H9 (cell line): ENCODE measurements around the gene EVL. TPM values are rescaled to one million over a fixed set of nuclear protein-coding genes. Genes with fewer than 3 reads are reported as not detected.
A peak's percentile ranks its signal among the peaks of the same experiment; 100 is the strongest.

Source experiments
- DNase-seq: peaks from one replicate; pipeline ENCODE4 v3.0.0-alpha.2; 2017
- H2AFZ ChIP-seq: one replicate; pipeline ENCODE4 v1.6.1; 2013; ENCODE audit warnings: mild to moderate bottlenecking, low read length, control low read depth, moderate library complexity
- H2AK5ac ChIP-seq: 2 replicates; pipeline ENCODE4 v1.6.1; 2013; ENCODE audit warnings: low read length, control low read depth, mixed read lengths; ENCODE audit not compliant: insufficient read length
- H2BK120ac ChIP-seq: one replicate; pipeline ENCODE4 v1.6.1; 2013; ENCODE audit warnings: low read depth, mild to moderate bottlenecking, low read length, control low read depth, inconsistent platforms; ENCODE audit not compliant: poor library complexity, severe bottlenecking
- H2BK12ac ChIP-seq: 2 replicates; pipeline ENCODE4 v1.6.1; 2013; ENCODE audit warnings: low read length, control low read depth, mixed read lengths, low read depth; ENCODE audit not compliant: insufficient read length
- H2BK15ac ChIP-seq: 2 replicates; pipeline ENCODE4 v1.6.1; 2013; ENCODE audit warnings: low read depth, low read length, control low read depth
- H2BK20ac ChIP-seq: one replicate; pipeline ENCODE4 v1.6.1; 2013; ENCODE audit warnings: low read depth, mild to moderate bottlenecking, low read length, control low read depth, inconsistent platforms; ENCODE audit not compliant: poor library complexity, severe bottlenecking
- H2BK5ac ChIP-seq: 2 replicates; pipeline ENCODE4 v1.6.1; 2013; ENCODE audit warnings: low read length, control low read depth, mixed read lengths; ENCODE audit not compliant: insufficient read length
- H3K14ac ChIP-seq: 2 replicates; pipeline ENCODE4 v1.6.1; 2013; ENCODE audit warnings: low read length, control low read depth; ENCODE audit not compliant: insufficient read depth
- H3K18ac ChIP-seq: 2 replicates; pipeline ENCODE4 v1.6.1; 2013; ENCODE audit warnings: low read depth, mild to moderate bottlenecking, mixed read lengths, low read length, control low read depth; ENCODE audit not compliant: insufficient read length
- H3K23ac ChIP-seq: 2 replicates; pipeline ENCODE4 v1.6.1; 2013; ENCODE audit warnings: low read length, control low read depth, mixed read lengths, low read depth; ENCODE audit not compliant: insufficient read length
- H3K23me2 ChIP-seq: 2 replicates; pipeline ENCODE4 v1.6.1; 2013; ENCODE audit warnings: low read depth, mild to moderate bottlenecking, mixed read lengths, low read length, control low read depth; ENCODE audit not compliant: insufficient read length, poor library complexity, severe bottlenecking
- H3K27ac ChIP-seq: 2 replicates; pipeline ENCODE4 v1.5.1; 2013; ENCODE audit warnings: low read length, control low read depth, mixed read lengths, low read depth; ENCODE audit not compliant: insufficient read length
- H3K27me3 ChIP-seq: 2 replicates; pipeline ENCODE4 v1.6.1; 2013; ENCODE audit warnings: low read length, control low read depth, inconsistent platforms; ENCODE audit not compliant: insufficient read depth
- H3K4ac ChIP-seq: 2 replicates; pipeline ENCODE4 v1.6.1; 2013; ENCODE audit warnings: low read depth, mild to moderate bottlenecking, control low read depth, inconsistent platforms, low read length, moderate library complexity
- H3K4me1 ChIP-seq: 2 replicates; pipeline ENCODE4 v1.6.1; 2013; ENCODE audit warnings: low read length, control low read depth, inconsistent platforms; ENCODE audit not compliant: insufficient read depth
- H3K4me2 ChIP-seq: 2 replicates; pipeline ENCODE4 v1.6.1; 2013; ENCODE audit warnings: low read length, control low read depth, mixed read lengths; ENCODE audit not compliant: insufficient read length, insufficient read depth
- H3K56ac ChIP-seq: 2 replicates; pipeline ENCODE4 v1.6.1; 2013; ENCODE audit warnings: low read depth, mild to moderate bottlenecking, mixed read lengths, low read length, control low read depth; ENCODE audit not compliant: insufficient read length
- H3K79me1 ChIP-seq: 2 replicates; pipeline ENCODE4 v1.6.1; 2013; ENCODE audit warnings: low read depth, mild to moderate bottlenecking, moderate library complexity, low read length, control low read depth, inconsistent platforms; ENCODE audit not compliant: insufficient read depth, poor library complexity, severe bottlenecking
- H3K79me2 ChIP-seq: 2 replicates; pipeline ENCODE4 v1.6.1; 2013; ENCODE audit warnings: low read length, control low read depth, inconsistent platforms; ENCODE audit not compliant: insufficient read depth
- H3K9ac ChIP-seq: 2 replicates; pipeline ENCODE4 v1.6.1; 2013; ENCODE audit warnings: low read length, control low read depth, mixed read lengths; ENCODE audit not compliant: insufficient read length; ENCODE audit errors: extremely low read depth
- H3K9me3 ChIP-seq: one replicate; pipeline ENCODE4 v1.6.1; 2013; ENCODE audit warnings: low read depth, low read length, inconsistent platforms; ENCODE audit not compliant: control insufficient read depth
- H3T11ph ChIP-seq: one replicate; pipeline ENCODE4 v1.6.1; 2013; ENCODE audit warnings: mild to moderate bottlenecking, low read length, control low read depth, inconsistent platforms
- H4K20me1 ChIP-seq: one replicate; pipeline ENCODE4 v1.6.1; 2013; ENCODE audit not compliant: control insufficient read depth, insufficient read length, insufficient read depth
- H4K5ac ChIP-seq: 2 replicates; pipeline ENCODE4 v1.6.1; 2013; ENCODE audit warnings: low read depth, mild to moderate bottlenecking, mixed read lengths, low read length, control low read depth; ENCODE audit not compliant: insufficient read length
- H4K8ac ChIP-seq: replicated peaks from 2 replicates; pipeline ENCODE4 v1.6.1; 2013; ENCODE audit warnings: low read length, control low read depth, mixed read lengths, low read depth; ENCODE audit not compliant: insufficient read length
- H4K91ac ChIP-seq: 2 replicates; pipeline ENCODE4 v1.6.1; 2013; ENCODE audit warnings: low read depth, mild to moderate bottlenecking, moderate library complexity, mixed read lengths, low read length, control low read depth; ENCODE audit not compliant: insufficient read length
- H3K27ac Mint-ChIP-seq, 3 experiments: 2 replicates in 2 of 3; 3 replicates in 1 of 3; pipeline ENCODE4 v1.8.0; 2020 to 2021; ENCODE audit warnings: mixed read lengths in 3 of 3, mild to moderate bottlenecking in 1 of 3, moderate library complexity in 1 of 3
- H3K27me3 Mint-ChIP-seq: 2 replicates; pipeline ENCODE4 v1.8.0; 2021; ENCODE audit warnings: low read depth, mild to moderate bottlenecking, moderate library complexity, mixed read lengths
- H3K36me3 Mint-ChIP-seq, 3 experiments: 2 replicates in 2 of 3; 3 replicates in 1 of 3; pipeline ENCODE4 v1.8.0; 2020 to 2021; ENCODE audit warnings: low read depth in 3 of 3, mixed read lengths in 3 of 3; ENCODE audit not compliant: insufficient read depth in 1 of 3
- H3K4me1 Mint-ChIP-seq, 2 experiments: 2 replicates each; pipeline ENCODE4 v1.8.0; 2020; ENCODE audit warnings: mixed read lengths in 2 of 2
- H3K4me3 Mint-ChIP-seq, 2 experiments: 2 replicates in 1 of 2; 3 replicates in 1 of 2; pipeline ENCODE4 v1.8.0; 2020 to 2021; ENCODE audit warnings: mild to moderate bottlenecking in 2 of 2, mixed read lengths in 2 of 2, moderate library complexity in 1 of 2
- H3K9me3 Mint-ChIP-seq, 2 experiments: 2 replicates in 1 of 2; 3 replicates in 1 of 2; pipeline ENCODE4 v1.8.0; 2020; ENCODE audit warnings: mild to moderate bottlenecking in 2 of 2, mixed read lengths in 2 of 2, moderate library complexity in 1 of 2
- CTCF ChIP-seq: fragments of 200-600 bp; sonication (generic); conservative IDR thresholded peaks from 3 replicates; pipeline ENCODE4 v1.8.0; 2021; ENCODE audit warnings: antibody characterized with exemption, mild to moderate bottlenecking
- WGBS: extraction: QIAGEN DNeasy Blood & Tissue Kit; methylation state at CpG from one replicate; pipeline ENCODE4 v1.1.7; 2013; ENCODE audit warnings: missing lambda C conversion rate, low lambda C conversion rate, mixed read lengths; ENCODE audit not compliant: insufficient read length; ENCODE audit errors: extremely low coverage; 5-methylcytosine and 5-hydroxymethylcytosine counted together
- total RNA-seq: library from RNA; stranded (reverse); gene quantifications from 2 replicates; pipeline ENCODE4 v1.2.1, GENCODE V29; 2021

The EVL gene
- total RNA-seq, 1 experiment from 2014 or later = 53.2 TPM

DNA sequence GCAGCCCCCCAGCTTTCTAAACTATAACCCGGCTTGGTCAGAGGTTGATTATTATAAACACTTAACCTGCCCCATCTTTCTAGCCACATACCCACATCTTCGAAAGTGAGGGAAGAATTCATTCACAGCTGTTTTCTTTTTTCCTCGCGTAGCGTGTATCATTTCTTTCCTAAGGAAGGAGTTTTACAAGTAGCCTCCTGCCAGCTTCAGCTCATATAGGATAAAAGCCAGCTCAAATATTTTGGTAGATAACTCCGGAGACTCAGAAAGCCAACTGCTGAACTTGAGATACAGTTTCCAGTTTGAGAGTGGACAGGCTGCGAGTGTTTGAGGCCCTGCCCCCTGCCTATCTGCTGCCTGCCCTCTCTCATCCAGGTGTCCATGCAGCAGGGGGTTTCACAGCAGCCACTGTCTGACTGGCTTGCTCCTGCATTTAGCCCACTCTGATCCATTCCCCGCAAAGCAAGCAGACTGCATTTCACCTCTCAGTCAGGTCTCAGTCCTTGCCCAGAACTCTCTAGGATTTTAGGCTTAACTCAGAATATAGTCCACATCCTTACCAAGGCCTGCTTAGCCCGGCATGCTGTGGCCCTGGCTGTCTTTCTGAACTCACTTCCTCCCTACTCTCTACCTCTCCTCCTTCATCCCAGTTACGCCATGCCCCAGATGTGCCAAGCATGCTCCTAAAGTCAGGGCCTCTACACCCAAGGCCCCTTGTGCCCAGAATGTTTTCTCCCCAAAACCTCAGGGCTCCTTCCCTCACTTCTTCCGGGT lies 46.9 kb downstream of the EVL start:
- Mint-ChIP-seq H3K27me3 (no peaks in the 10 kb centered on the region), H3K27ac (peak overlapping the region in 2 of 3 experiments; percentile 36 to 62; a peak in 3 of 7 replicates), H3K4me1 (peaks cover 23 to 28% of the 10 kb centered on the region in 2 experiments), H3K9me3 (no peaks in the 10 kb centered on the region), H3K4me3 (no peak overlapping the region), H3K36me3 (no peaks in the 10 kb centered on the region)
- Histone ChIP-seq H2AK5ac (no peak overlapping the region), H3K79me2 (no peaks in the 10 kb centered on the region), H3K4ac (no peak overlapping the region), H4K20me1 (peaks cover 2% of the 10 kb centered on the region), H3K9ac (no peak overlapping the region), H4K91ac (no peak overlapping the region), H2BK15ac (no peak overlapping the region), H3K23me2 (no peaks in the 10 kb centered on the region), H2BK12ac (no peak overlapping the region), H3K27ac (no peak overlapping the region), H3K14ac (no peak overlapping the region), H3K27me3 (no peaks in the 10 kb centered on the region), H3K23ac (no peak overlapping the region), H4K8ac (no peak overlapping the region), H3K18ac (no peak overlapping the region), H3T11ph (no peak overlapping the region), H2BK120ac (no peak overlapping the region), H2BK5ac (no peak overlapping the region), H3K4me2 (no peak overlapping the region), H3K9me3 (no peaks in the 10 kb centered on the region), H3K79me1 (no peaks in the 10 kb centered on the region), H3K56ac (no peak overlapping the region), H4K5ac (no peak overlapping the region), H2BK20ac (no peak overlapping the region), H2AFZ (no peak overlapping the region), H3K4me1 (no peaks in the 10 kb centered on the region)
- no CpG with 5 or more reads among the region's 11 CpGs for WGBS
- no peak for DNase-seq
- TF ChIP-seq CTCF = no peak
